GM13976 (cell line): Measurements from ENCODE around the gene CYFIP2.

Experiments
- DNase-seq: peaks from one replicate; pipeline ENCODE4 v3.0.0; 2012; ENCODE audit warnings: low spot score
- in situ Hi-C: fragments of 300-500 bp; cut with MboI; formaldehyde crosslinking; loops from one replicate; pipeline ENCODE4 v1.12.0; 2022; ENCODE audit warnings: low sequenced_read_pairs, mixed read lengths, inconsistent platforms; ENCODE audit not compliant: unreplicated experiment
- TF ChIP-seq, protein P1 (sequence below): IDR thresholded peaks from 2 replicates; pipeline ENCODE4 v1.5.1; 2012; ENCODE audit warnings: borderline replicate concordance, mild to moderate bottlenecking; ENCODE audit not compliant: insufficient read depth; ENCODE audit errors: extremely low read depth, missing control alignments, control extremely low read depth

Gene CYFIP2

DNA sequence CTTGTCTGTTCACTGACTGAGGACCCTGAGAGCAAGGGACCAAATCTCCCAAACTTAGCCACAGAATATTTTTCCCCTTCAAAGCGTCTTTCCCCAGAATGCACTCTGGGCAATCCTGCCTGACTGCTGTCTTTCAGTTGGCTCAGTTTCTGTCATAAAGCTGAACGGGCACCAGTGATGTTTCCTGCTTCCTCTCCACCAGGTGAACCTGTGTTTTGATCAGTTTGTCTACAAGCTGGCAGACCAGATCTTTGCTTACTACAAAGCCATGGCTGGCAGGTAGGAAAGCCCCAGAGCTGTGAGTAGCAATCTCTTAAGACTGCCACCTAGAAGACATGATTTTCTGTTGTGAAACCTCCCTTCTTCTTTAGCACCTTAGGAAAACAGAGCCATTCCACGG, 61.8 kb downstream of the CYFIP2 start:
- TF ChIP-seq, protein P1, sequence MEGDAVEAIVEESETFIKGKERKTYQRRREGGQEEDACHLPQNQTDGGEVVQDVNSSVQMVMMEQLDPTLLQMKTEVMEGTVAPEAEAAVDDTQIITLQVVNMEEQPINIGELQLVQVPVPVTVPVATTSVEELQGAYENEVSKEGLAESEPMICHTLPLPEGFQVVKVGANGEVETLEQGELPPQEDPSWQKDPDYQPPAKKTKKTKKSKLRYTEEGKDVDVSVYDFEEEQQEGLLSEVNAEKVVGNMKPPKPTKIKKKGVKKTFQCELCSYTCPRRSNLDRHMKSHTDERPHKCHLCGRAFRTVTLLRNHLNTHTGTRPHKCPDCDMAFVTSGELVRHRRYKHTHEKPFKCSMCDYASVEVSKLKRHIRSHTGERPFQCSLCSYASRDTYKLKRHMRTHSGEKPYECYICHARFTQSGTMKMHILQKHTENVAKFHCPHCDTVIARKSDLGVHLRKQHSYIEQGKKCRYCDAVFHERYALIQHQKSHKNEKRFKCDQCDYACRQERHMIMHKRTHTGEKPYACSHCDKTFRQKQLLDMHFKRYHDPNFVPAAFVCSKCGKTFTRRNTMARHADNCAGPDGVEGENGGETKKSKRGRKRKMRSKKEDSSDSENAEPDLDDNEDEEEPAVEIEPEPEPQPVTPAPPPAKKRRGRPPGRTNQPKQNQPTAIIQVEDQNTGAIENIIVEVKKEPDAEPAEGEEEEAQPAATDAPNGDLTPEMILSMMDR, result no peak
- DNase-seq, result no peak
- in situ Hi-C loops, result no loop called here

DNA sequence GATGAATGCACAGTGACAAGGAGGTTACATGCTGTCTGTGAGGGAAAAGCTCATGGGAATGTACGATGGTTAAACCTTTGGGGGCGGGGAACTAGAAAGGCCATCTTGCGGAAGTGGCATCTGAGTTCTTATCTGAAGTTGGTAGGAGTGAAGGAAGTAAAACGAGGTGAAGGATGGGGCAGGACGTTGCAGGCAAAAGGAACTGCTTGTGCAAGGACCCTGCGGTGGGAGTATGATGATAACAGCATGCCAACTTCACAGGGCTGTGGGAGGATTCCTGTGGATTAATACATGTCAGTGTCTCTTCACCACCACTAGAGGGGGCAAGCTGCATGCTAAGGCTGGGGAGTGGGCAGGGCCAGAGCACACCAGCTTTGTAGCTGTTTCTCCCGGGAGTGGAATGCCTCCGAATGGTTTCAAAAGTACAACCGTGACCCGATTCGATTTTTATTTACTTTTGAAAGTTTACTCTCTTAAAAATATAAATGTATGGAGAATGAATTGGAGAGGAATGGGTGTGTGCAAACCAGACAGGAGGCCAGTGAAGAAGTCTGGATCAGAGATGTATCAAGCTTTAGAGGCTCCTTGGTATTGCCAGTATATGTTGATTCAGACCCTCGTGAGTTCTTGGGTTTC, 62.5 kb downstream of the CYFIP2 start:
- peak; percentile 82 for DNase-seq
- in situ Hi-C loops, result no loop called here
- TF ChIP-seq, protein P1, result peak; percentile 83

DNA sequence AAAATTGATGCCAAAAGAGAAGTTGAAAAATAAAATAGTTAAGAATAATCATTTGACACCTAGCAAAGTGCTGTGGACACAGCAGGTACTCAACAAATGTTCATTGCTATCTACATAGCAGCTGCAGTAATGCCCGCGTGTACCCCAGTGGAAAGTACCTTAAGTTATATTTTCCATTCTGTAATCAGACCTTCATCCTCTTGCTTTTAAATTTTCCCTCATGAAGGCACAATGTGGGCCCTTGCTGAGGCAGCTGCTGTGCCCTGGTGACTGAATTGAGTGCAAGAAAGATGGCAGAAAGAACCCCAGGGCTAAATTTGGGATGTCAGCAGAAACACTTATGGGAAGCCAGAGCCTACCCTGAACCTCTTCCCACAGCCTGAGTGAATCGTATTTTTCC, 65.9 kb downstream of the CYFIP2 start:
- in situ Hi-C loops, result no loop called here
- no peak for DNase-seq
- TF ChIP-seq, protein P1, result no peak

DNA sequence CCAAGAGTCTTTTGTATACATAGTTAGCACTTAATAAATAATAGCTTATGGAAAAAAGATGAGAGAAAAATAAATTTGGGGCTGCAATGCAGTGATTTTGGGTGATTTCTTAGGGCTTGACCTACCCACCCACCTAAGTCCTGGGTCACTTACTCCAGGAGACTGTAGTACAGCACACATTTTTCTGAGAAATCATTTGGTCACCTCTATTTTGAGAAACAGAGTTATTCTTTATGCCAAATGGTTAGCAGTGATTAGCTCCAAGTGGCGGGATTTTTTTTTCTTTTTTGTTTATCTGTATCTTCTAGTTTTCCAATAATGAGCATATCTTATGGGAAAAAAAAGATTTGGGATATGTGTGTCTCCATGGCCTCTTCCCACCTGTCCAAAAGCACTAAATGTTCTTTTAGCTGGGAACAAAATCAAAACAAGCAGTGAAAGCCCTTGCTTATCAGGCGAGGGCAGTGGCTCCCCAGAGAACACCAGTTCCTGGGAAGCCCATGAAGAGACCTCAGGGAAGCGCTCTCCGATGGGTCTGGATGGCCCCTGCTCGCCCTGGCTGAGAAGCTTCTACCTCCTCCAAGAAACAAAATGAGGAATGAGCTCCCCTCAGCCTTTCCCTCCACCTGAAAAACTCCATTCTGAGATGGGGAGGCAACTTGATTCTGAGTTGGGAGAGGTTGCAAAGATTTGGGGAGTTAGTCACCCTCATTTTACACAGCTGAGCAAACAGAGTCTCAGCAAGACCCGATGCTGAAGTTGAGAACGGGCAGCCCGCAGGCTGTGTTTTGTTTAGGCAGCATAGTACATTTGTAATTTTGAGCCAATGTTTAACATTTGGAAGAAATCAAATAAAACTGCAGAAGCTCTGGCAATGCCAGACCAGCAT, 69.9 kb downstream of the CYFIP2 start:
- DNase-seq, result no peak
- TF ChIP-seq, protein P1, result no peak
- in situ Hi-C loops, result no loop called here

DNA sequence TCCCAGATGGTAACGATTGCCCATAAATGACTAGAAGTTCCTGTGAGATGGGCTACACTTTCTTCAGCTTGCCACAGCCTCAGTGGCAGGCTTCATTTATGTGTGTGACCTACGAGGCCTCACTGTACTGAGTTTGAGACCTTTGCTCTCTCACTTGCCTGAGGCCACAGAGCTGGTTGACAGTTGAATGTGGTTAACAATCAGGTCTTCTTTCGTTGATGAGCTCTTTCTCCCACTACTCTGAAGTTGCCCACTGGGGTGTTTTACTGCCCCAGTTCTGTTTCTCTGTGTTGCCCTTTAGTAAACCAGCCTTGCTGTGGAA, 70.5 kb downstream of the CYFIP2 start:
- in situ Hi-C loops, result no loop called here
- no peak for DNase-seq
- TF ChIP-seq, protein P1, result no peak

DNA sequence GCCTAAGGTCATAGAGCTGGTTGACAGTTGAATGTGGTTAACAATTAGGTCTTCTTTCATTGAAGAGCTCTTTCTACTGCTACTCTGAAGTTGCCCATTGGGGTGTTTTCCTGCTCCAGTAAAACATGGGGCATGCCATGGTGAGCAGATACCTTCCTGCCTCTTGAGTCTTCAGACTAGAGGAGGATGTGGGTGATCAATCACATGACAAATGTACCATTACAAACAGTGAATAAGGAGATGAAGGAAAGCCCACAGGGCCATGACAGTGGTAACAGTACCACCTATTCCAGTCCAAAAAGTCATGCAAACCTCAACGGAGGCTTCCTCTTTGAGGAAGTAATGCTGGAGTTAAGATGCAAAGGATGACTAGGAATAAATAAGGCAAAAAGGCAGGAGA, 73.5 kb downstream of the CYFIP2 start:
- in situ Hi-C loops, result no loop called here
- TF ChIP-seq, protein P1, result no peak
- no peak for DNase-seq
